CD4-positive, CD25-positive, alpha-beta regulatory T cell (primary cell): Measurements from ENCODE around the gene THY1. TPM values are rescaled to one million over a fixed set of nuclear protein-coding genes. Genes with fewer than 3 reads are reported as not detected.

Experiments
- ATAC-seq, 2 donors: fragments of 150-1000 bp; cut with Tn5 transposase; one replicate each; pipeline ENCODE4 v1.10.0; 2021; ENCODE audit warnings: low read depth in 2 of 2, moderate number of reproducible peaks in 2 of 2, moderate library complexity in 1 of 2
- DNase-seq, 3 donors: peaks; one replicate each; pipeline versions ENCODE4 v3.0.0 to v3.0.0-alpha.2; 2012 to 2022; ENCODE audit warnings: mixed read lengths in 1 of 3
- H3K27ac ChIP-seq: one replicate; pipeline ENCODE4 v1.7.0; 2013; ENCODE audit warnings: mild to moderate bottlenecking, low read length; ENCODE audit not compliant: insufficient read depth, poor library complexity, severe bottlenecking
- H3K27me3 ChIP-seq: one replicate; pipeline ENCODE4 v1.7.0; 2013; ENCODE audit warnings: low read length; ENCODE audit not compliant: control insufficient read depth, insufficient read depth
- H3K36me3 ChIP-seq: one replicate; pipeline ENCODE4 v1.7.0; 2013; ENCODE audit warnings: mild to moderate bottlenecking, low read length, moderate library complexity; ENCODE audit not compliant: control insufficient read depth, insufficient read depth
- H3K4me1 ChIP-seq: 2 replicates; pipeline ENCODE4 v1.7.0; 2013; ENCODE audit warnings: mild to moderate bottlenecking, low read length; ENCODE audit not compliant: insufficient read depth, control insufficient read depth, poor library complexity, severe bottlenecking
- H3K4me3 ChIP-seq: one replicate; pipeline ENCODE4 v1.7.0; 2013; ENCODE audit warnings: low read depth, mild to moderate bottlenecking, low read length, moderate library complexity
- H3K9me3 ChIP-seq, 2 experiments: 1 replicate in 1 of 2; 2 replicates in 1 of 2; pipeline ENCODE4 v1.7.0; 2013; ENCODE audit warnings: low read length in 2 of 2, mild to moderate bottlenecking in 1 of 2, moderate library complexity in 1 of 2; ENCODE audit not compliant: control insufficient read depth in 2 of 2
- H3K27ac Mint-ChIP-seq, 3 donors: one replicate each; pipeline ENCODE4 v1.8.0; 2020 to 2022; ENCODE audit warnings: mild to moderate bottlenecking in 3 of 3, mixed read lengths in 3 of 3, moderate library complexity in 2 of 3
- H3K27me3 Mint-ChIP-seq: one replicate; pipeline ENCODE4 v1.8.0; 2022; ENCODE audit warnings: mild to moderate bottlenecking, mixed read lengths
- H3K36me3 Mint-ChIP-seq: one replicate; pipeline ENCODE4 v1.8.0; 2020; ENCODE audit warnings: mixed read lengths
- H3K4me1 Mint-ChIP-seq, 4 donors: one replicate each; pipeline ENCODE4 v1.8.0; 2020 to 2022; ENCODE audit warnings: mixed read lengths in 4 of 4, mild to moderate bottlenecking in 1 of 4
- H3K4me3 Mint-ChIP-seq, 4 donors: one replicate each; pipeline ENCODE4 v1.8.0; 2020 to 2022; ENCODE audit warnings: mild to moderate bottlenecking in 4 of 4, mixed read lengths in 4 of 4, moderate library complexity in 3 of 4
- H3K9me3 Mint-ChIP-seq, 7 donors: one replicate each; pipeline ENCODE4 v1.8.0; 2020 to 2022; ENCODE audit warnings: mixed read lengths in 7 of 7, mild to moderate bottlenecking in 3 of 7, moderate library complexity in 2 of 7
- polyA plus RNA-seq, 4 donors: library from polyadenylated mRNA; unstranded; fragments of 300-500 nt; fragmentation: Illumina TruSeq; gene quantifications; one replicate each; pipeline ENCODE4 v1.2.3, GENCODE V29; 2021
- total RNA-seq: library from RNA; stranded (reverse); gene quantifications from one replicate; pipeline ENCODE4 v1.2.3, GENCODE V29; 2022

Gene THY1
- total and polyA plus RNA-seq, 5 donors from 2014 or later, result not detected

- Histone ChIP-seq H3K36me3 (no peaks in the 10 kb centered on the region), H3K4me1 (no peaks in the 10 kb centered on the region), H3K27ac (no peak overlapping the region), H3K27me3 (peaks cover 9% of the 10 kb centered on the region), H3K9me3 (peaks cover 0 to 2% of the 10 kb centered on the region in 2 experiments), H3K4me3 (no peak overlapping the region)
- peaks cover 0 to 7% (median 1%) of the 10 kb centered on the region in 7 donors for H3K9me3 Mint-ChIP-seq
- H3K4me3 Mint-ChIP-seq, result no peak overlapping the region
- H3K36me3 Mint-ChIP-seq, result peaks cover 3% of the 10 kb centered on the region
- peaks cover 0 to 2% (median 0%) of the 10 kb centered on the region in 4 donors for H3K4me1 Mint-ChIP-seq
- H3K27me3 Mint-ChIP-seq, result peaks cover 38% of the 10 kb centered on the region
- no peak overlapping the region for H3K27ac Mint-ChIP-seq
- DNase-seq, result no peak
- ATAC-seq, result no peak
Observed at GRCh38 chr11:119416606-119417580, 6.1 kb downstream of the THY1 start.

- Mint-ChIP-seq H3K9me3 (peaks cover 0 to 7% (median 1%) of the 10 kb centered on the region in 7 donors), H3K4me1 (peaks cover 0 to 2% (median 0%) of the 10 kb centered on the region in 4 donors), H3K27ac (no peak overlapping the region), H3K27me3 (peaks cover 31% of the 10 kb centered on the region), H3K36me3 (peaks cover 3% of the 10 kb centered on the region), H3K4me3 (no peak overlapping the region)
- Histone ChIP-seq H3K27ac (no peak overlapping the region), H3K36me3 (no peaks in the 10 kb centered on the region), H3K27me3 (peaks cover 3% of the 10 kb centered on the region), H3K4me1 (no peaks in the 10 kb centered on the region), H3K9me3 (peaks cover 0 to 2% of the 10 kb centered on the region in 2 experiments), H3K4me3 (no peak overlapping the region)
- DNase-seq (no peak), ATAC-seq (no peak)
Observed at GRCh38 chr11:119415966-119416365, 7.0 kb downstream of the THY1 start.

DNA sequence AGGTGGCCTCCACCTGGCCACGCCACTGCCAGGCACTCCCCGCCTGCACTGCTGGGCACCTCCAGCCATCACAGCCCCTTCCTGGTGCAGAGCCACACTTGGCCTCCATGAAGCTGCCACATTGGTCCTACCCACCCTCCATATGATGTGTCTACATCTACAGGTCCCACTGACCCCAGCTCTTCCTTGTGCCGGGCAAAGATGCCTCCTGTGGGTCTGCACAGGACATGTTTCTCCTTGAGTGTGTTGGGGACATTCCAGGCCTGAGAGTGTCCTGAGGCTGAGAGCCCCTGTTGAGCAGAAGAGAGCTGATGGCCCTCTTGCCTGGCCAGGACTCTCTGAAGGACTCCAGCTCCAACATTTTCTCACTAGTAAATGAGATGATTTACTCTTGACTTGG lies 7.5 kb downstream of the THY1 start:
- Histone ChIP-seq H3K4me1 (no peaks in the 10 kb centered on the region), H3K27ac (no peak overlapping the region), H3K9me3 (peaks cover 0 to 2% of the 10 kb centered on the region in 2 experiments), H3K4me3 (no peak overlapping the region), H3K27me3 (no peaks in the 10 kb centered on the region), H3K36me3 (no peaks in the 10 kb centered on the region)
- Mint-ChIP-seq H3K27me3 (peaks cover 27% of the 10 kb centered on the region), H3K9me3 (peaks cover 0 to 7% (median 1%) of the 10 kb centered on the region in 7 donors), H3K36me3 (peaks cover 3% of the 10 kb centered on the region), H3K27ac (peak overlapping the region in 1 of 3 donors; percentile 71), H3K4me1 (peaks cover 0 to under 1% (median 0%) of the 10 kb centered on the region in 4 donors), H3K4me3 (no peak overlapping the region)
- DNase-seq (no peak), ATAC-seq (no peak)

DNA sequence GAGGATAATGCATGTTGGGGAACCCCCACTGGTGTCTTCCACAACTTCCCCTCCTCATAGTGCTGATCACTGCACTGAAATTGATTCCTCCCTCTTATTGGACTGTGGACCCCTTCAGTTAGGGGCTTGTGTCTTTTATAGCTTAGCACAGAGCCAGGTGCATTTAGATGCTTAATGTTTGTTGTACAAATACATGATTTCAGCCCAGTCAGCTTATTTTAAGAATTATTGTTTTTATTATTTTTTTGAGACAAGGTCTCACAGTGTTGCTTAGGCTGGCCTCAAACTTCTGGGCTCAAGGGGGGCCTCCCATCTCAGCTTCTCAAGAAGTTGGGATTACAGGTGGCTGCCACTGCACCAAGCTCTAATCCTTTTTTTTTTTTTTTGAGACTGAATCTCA lies 8.2 kb downstream of the THY1 start:
- H3K4me3 ChIP-seq, result no peak overlapping the region
- peaks cover 0 to 2% of the 10 kb centered on the region in 2 experiments for H3K9me3 ChIP-seq
- peaks cover 3% of the 10 kb centered on the region for H3K36me3 Mint-ChIP-seq
- H3K27me3 Mint-ChIP-seq, result peaks cover 22% of the 10 kb centered on the region
- DNase-seq (no peak), ATAC-seq (no peak)
- peak overlapping the region in 1 of 3 donors; percentile 35 for H3K27ac Mint-ChIP-seq
- no peaks in the 10 kb centered on the region for H3K36me3 ChIP-seq
- no peaks in the 10 kb centered on the region for H3K27me3 ChIP-seq
- H3K4me1 ChIP-seq, result no peaks in the 10 kb centered on the region
- no peak overlapping the region for H3K27ac ChIP-seq
- peaks cover 0 to 7% (median 1%) of the 10 kb centered on the region in 7 donors for H3K9me3 Mint-ChIP-seq
- H3K4me3 Mint-ChIP-seq, result no peak overlapping the region
- H3K4me1 Mint-ChIP-seq, result no peaks in the 10 kb centered on the region

GRCh38 chr11:119414321-119414720 lies 8.7 kb downstream of the THY1 start:
- Mint-ChIP-seq H3K36me3 (peaks cover 3% of the 10 kb centered on the region), H3K4me3 (no peak overlapping the region), H3K27ac (peak overlapping the region in 1 of 3 donors; percentile 35), H3K27me3 (peaks cover 22% of the 10 kb centered on the region), H3K9me3 (peaks cover 0 to 7% (median 1%) of the 10 kb centered on the region in 7 donors), H3K4me1 (no peaks in the 10 kb centered on the region)
- no peak overlapping the region for H3K4me3 ChIP-seq
- ATAC-seq (no peak), DNase-seq (no peak)
- no peaks in the 10 kb centered on the region for H3K27me3 ChIP-seq
- H3K4me1 ChIP-seq, result no peaks in the 10 kb centered on the region
- H3K9me3 ChIP-seq, result peaks cover 0 to 2% of the 10 kb centered on the region in 2 experiments
- H3K36me3 ChIP-seq, result no peaks in the 10 kb centered on the region
- H3K27ac ChIP-seq, result no peak overlapping the region

DNA sequence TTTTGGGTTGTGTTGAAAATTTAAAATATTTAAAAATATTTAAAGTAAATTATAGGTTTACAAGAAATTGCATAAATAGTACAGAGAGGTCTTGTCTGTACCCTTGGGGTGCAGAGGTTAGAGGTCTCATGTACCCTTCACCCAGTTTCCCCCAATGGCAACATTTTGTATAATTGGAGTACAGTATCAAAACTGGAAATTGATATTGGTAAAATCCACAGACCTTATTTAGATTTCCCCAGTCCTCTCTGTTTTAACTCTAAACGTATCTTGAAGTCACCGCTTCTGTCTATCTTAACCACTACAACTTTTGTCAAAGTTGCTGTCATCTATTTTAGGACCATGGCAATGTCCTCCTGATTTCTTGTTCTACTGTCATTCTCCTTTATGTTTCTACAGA lies 10.9 kb downstream of the THY1 start:
- Mint-ChIP-seq H3K27me3 (peaks cover 11% of the 10 kb centered on the region), H3K4me1 (no peaks in the 10 kb centered on the region), H3K4me3 (no peak overlapping the region), H3K9me3 (peaks cover 0 to 7% (median 1%) of the 10 kb centered on the region in 7 donors), H3K27ac (no peak overlapping the region), H3K36me3 (peaks cover 3% of the 10 kb centered on the region)
- no peaks in the 10 kb centered on the region for H3K4me1 ChIP-seq
- H3K27me3 ChIP-seq, result no peaks in the 10 kb centered on the region
- DNase-seq (no peak), ATAC-seq (no peak)
- H3K9me3 ChIP-seq, result peaks cover 0 to 2% of the 10 kb centered on the region in 2 experiments
- no peaks in the 10 kb centered on the region for H3K36me3 ChIP-seq
- no peak overlapping the region for H3K4me3 ChIP-seq
- H3K27ac ChIP-seq, result no peak overlapping the region

DNA sequence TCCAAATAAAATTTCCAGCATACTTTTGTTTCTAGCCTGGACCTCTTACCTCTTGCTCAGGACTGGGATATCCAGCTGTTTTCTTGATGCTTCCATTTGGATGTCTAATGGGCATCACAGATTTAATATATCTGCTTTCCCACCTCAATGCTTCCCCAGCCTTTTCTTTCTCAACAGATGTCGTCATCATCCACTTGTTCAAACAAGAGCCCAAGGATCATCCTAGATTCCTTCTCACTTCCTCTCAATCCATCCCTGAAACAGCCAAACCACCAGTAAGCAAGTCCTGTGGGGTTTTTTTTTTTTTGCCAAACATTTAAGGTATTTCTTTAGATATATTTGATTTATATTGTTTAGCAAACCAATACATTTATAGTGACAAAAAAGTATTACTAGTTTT lies 12.5 kb downstream of the THY1 start:
- Mint-ChIP-seq H3K4me3 (no peak overlapping the region), H3K27ac (no peak overlapping the region), H3K36me3 (no peaks in the 10 kb centered on the region), H3K27me3 (peaks cover 11% of the 10 kb centered on the region), H3K4me1 (no peaks in the 10 kb centered on the region), H3K9me3 (peaks cover 0 to 7% (median 1%) of the 10 kb centered on the region in 7 donors)
- ATAC-seq (no peak), DNase-seq (no peak)
- no peak overlapping the region for H3K27ac ChIP-seq
- H3K4me3 ChIP-seq, result no peak overlapping the region
- H3K9me3 ChIP-seq, result peaks cover 0 to 2% of the 10 kb centered on the region in 2 experiments
- no peaks in the 10 kb centered on the region for H3K4me1 ChIP-seq
- H3K27me3 ChIP-seq, result no peaks in the 10 kb centered on the region
- H3K36me3 ChIP-seq, result no peaks in the 10 kb centered on the region
